ENCODE measurements around the gene RAB11A.

The RAB11A gene

GRCh38 chr15:65873256-65873655 lies 4.0 kb downstream of the RAB11A start:
- no peak for ATAC-seq
- no peak for TF ChIP-seq ARNTL (CRISPR knock-in tag; IDR thresholded peaks at IDR 0.05; ENCODE audit: borderline replicate concordance, low read depth)
- TF ChIP-seq CREB5 (CRISPR knock-in tag; IDR thresholded peaks at IDR 0.05; ENCODE audit: low read depth): no peak
- TF ChIP-seq ISL1 (CRISPR knock-in tag; IDR thresholded peaks at IDR 0.05): no peak
- no peak for TF ChIP-seq TSHZ2 (CRISPR knock-in tag; IDR thresholded peaks at IDR 0.05)
- TF ChIP-seq ESRRG (CRISPR knock-in tag; IDR thresholded peaks at IDR 0.05): no peak
- TF ChIP-seq ZNF8 (CRISPR knock-in tag; IDR thresholded peaks at IDR 0.05): no peak
- TF ChIP-seq SNAI2 (CRISPR knock-in tag; IDR thresholded peaks at IDR 0.05): no peak
- no peak for TF ChIP-seq ZFP30 (CRISPR knock-in tag; IDR thresholded peaks at IDR 0.05)

GRCh38 chr15:65875458-65875857 lies 6.2 kb downstream of the RAB11A start:
- no peak for TF ChIP-seq ISL1 (CRISPR knock-in tag; IDR thresholded peaks at IDR 0.05)
- TF ChIP-seq ZFP30 (CRISPR knock-in tag; IDR thresholded peaks at IDR 0.05): no peak
- no peak for TF ChIP-seq TCF4 (CRISPR knock-in tag; IDR thresholded peaks at IDR 0.05; ENCODE audit: borderline replicate concordance)
- TF ChIP-seq PATZ1 (CRISPR knock-in tag; IDR thresholded peaks at IDR 0.05; ENCODE audit: borderline replicate concordance): no peak
- TF ChIP-seq ZNF565 (CRISPR knock-in tag; conservative IDR thresholded peaks at IDR 0.05; ENCODE audit: low read depth): no peak
- TF ChIP-seq RARB (CRISPR knock-in tag; IDR thresholded peaks at IDR 0.05): no peak
- no peak for TF ChIP-seq SNAI2 (CRISPR knock-in tag; IDR thresholded peaks at IDR 0.05)
- no peak for TF ChIP-seq TOX (CRISPR knock-in tag; IDR thresholded peaks at IDR 0.05; ENCODE audit: borderline replicate concordance)
- no peak for TF ChIP-seq CREB5 (CRISPR knock-in tag; IDR thresholded peaks at IDR 0.05; ENCODE audit: low read depth)
- TF ChIP-seq PPARA (CRISPR knock-in tag; IDR thresholded peaks at IDR 0.05; ENCODE audit: borderline replicate concordance): no peak
- no peak for TF ChIP-seq ZNF70 (CRISPR knock-in tag; IDR thresholded peaks at IDR 0.05)
- TF ChIP-seq CSRNP3 (CRISPR knock-in tag; IDR thresholded peaks at IDR 0.05): no peak
- TF ChIP-seq ZC3H10 (CRISPR knock-in tag; IDR thresholded peaks at IDR 0.05): no peak
- no peak for ATAC-seq

GRCh38 chr15:65877749-65878148 lies 8.5 kb downstream of the RAB11A start:
- no peak for TF ChIP-seq BACH2 (CRISPR knock-in tag; IDR thresholded peaks at IDR 0.05; ENCODE audit: borderline replicate concordance)
- no peak for TF ChIP-seq ZC3H10 (CRISPR knock-in tag; IDR thresholded peaks at IDR 0.05)
- TF ChIP-seq RARB (CRISPR knock-in tag; IDR thresholded peaks at IDR 0.05): no peak
- TF ChIP-seq ESRRG (CRISPR knock-in tag; IDR thresholded peaks at IDR 0.05): no peak
- TF ChIP-seq CSRNP3 (CRISPR knock-in tag; IDR thresholded peaks at IDR 0.05): no peak
- no peak for ATAC-seq

All from SK-N-SH treated with all-trans-retinoic acid at 6 μM for 48 hours (cell line).